Parietal lobe (tissue), 2 donors: Measurements from ENCODE around the gene SIX6. TPM values are rescaled to one million over a fixed set of nuclear protein-coding genes. Genes with fewer than 3 reads are reported as not detected.

Source experiments
- small RNA-seq: library from RNA; depleted of rRNA; stranded (forward); fragments of <200 nt; gene quantifications from one replicate; pipeline ENCODE3, GENCODE V24; 2014; ENCODE audit warnings: low replicate concordance
- total RNA-seq: library from RNA; depleted of rRNA; stranded (reverse); fragments of >200 nt; gene quantifications from one replicate; pipeline ENCODE4 v1.2.3, GENCODE V29; 2014

The SIX6 gene
- not detected for total RNA-seq

DNA sequence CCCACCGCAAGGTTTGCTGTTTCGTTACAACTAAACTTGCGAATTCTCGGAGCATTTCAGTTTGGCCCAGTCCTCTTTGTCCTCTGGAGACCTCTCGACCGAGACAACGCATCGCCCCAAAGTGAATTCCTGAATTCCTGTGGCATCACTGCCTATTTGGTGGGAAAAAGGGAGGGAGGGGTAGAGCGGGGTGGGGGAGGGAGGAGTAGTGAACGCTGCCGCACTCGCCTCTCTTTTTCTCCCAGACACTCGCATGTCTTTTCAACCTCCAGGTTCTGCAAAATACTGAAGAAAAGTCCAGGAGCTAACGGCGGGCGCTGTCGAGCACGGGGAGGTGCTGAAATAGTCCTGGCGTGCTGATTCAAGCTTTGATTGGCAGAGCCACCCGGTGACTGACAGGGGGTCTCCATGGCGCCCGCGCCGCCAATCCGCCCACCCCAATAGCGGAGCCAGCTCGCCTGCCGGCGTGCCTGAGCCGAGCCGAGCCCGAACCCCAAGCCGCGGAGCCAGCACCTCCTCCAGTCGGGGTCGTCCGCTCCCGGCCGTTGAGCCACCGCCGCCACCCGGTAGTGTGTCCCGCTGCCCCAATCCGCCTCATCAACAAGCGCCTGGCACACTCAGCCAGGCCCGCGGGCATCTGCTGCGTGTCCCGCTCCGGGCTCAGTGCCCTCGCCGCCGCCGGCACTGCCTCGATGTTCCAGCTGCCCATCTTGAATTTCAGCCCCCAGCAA lies at the start of gene SIX6:
Gene SIX6, plus strand, starts transcription at position 440 of the 731 bp plus-strand sequence. Its CDS starts 253 bp downstream, at position 693.

DNA sequence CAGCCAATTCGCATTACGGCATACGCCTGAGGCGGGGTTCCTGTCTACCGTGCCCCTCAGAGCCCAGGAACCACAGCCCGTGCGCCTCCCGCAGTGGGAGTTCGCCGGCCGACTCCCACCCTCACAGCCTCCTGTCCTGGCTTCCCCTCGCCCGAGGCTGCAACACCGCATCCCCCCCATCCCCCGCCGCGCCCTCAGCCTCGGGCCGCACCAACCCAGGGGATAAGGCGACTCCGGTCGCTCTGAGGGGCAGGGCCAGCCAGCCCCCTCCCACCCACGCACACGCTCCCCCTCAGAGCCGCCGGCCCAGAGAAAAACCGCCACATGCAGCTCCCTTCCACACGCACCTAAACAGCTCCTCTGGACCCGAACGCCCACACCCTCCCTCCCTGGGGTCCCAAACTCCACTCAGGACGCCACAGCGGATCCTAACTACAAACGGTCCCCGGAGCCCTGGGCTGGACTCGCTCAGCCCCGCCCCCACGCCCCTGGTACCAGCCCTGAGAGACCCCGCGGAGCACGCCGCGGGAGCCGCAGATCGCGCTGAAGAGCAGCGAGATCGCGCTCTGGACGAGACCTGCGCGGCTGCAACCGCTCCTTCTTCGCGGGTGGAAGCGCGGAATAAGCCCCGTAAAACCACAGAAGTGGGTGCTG lies 23.2 kb upstream of the SIX6 start, which contains the start of gene C14orf39:
Gene C14orf39, minus strand, starts transcription at position 466 of the 654 bp plus-strand sequence. CDS start 985 bp downstream, outside the sequence.

Small RNA genes within 50 kb of the gene (small RNA-seq; reads per million reads assigned to genes)
- gene AL049874.4, result not detected

Other genes with a start within 250 kb of the SIX6 start
- not detected for gene C14orf39, start 23.1 kb upstream of the SIX6 start, total RNA-seq
- 0.31 TPM for gene SIX1, start 140.3 kb downstream of the SIX6 start, total RNA-seq
- gene SIX4, start 215.2 kb downstream of the SIX6 start, total RNA-seq, result 0.31 TPM
- 111 TPM for gene MNAT1, start 225.6 kb downstream of the SIX6 start, total RNA-seq